Measurements from ENCODE around the gene OGG1. TPM values are rescaled to one million over a fixed set of nuclear protein-coding genes. Genes with fewer than 3 reads are reported as not detected.

The OGG1 gene
- total and polyA plus RNA-seq, 4 donors = 15.7 to 32.6 (median 25.9) TPM

DNA sequence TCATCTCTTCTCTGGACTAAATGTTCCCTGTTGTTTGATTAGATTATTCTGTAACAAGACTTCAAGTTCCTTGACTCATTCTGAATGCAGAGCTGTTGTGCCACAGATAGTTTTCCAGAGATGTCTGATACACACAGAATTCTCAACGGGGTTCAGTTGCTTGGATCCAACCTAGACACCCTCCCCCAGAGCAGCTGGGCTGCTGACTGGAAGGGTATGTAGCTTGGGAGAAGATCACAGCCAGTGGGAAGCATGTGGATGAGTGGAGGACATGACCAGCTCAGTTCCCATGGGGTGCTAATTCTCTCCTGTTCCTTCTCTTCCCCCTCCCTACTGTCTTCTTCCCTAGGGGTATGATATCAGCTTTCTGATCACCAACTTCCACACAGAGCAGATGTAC, 53.7 kb downstream of the OGG1 start:
- H3K4me1 ChIP-seq (ENCODE audit: control insufficient read depth in 1 of 2, insufficient read depth in 2 of 2, low read length in 2 of 2) = no peaks in the 10 kb centered on the region
- peaks cover 25 to 29% of the 10 kb centered on the region in 2 donors for H3K36me3 ChIP-seq (ENCODE audit: control insufficient read depth in 1 of 2, insufficient read depth in 2 of 2, low read length in 1 of 2)
- ATAC-seq (ENCODE audit: low FRiP score) (no peak), DNase-seq (peak in 1 of 2 donors; percentile 21)
- no peak overlapping the region for H3K4me3 ChIP-seq (ENCODE audit: low read length in 2 of 2)
- no peaks in the 10 kb centered on the region for H3K9me3 ChIP-seq (ENCODE audit: control insufficient read depth, low read length)
- WGBS, 2 donors = 87 to 92% methylated on average over 1 of the region's 1 CpG
- no peak overlapping the region for H3K27ac ChIP-seq (ENCODE audit: low read depth in 1 of 2, low read length in 2 of 2)
- intact Hi-C loops (cut with DNase I) = no loop called here
- no peaks in the 10 kb centered on the region for H3K27me3 ChIP-seq (ENCODE audit: control insufficient read depth in 1 of 2, insufficient read depth in 2 of 2, low read length in 1 of 2)

DNA sequence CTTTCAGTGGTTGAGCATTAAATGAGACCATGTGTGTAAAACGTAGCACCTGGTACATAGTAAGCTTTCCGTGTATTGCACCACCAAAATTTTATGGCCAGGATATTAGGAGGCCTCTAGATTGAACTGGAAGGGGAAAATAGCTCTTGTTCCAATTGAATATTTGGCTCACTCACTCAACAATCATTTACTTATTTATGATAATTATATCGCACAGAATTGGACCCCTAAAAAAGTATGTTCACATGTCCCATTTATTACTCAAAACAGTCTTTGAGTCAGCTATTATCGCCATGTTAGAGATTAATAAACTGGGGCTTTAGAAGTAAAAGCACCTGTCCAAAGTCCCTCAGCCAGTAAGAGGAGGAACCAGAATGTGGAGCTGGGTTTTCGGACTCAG, 55.2 kb downstream of the OGG1 start:
- WGBS, 2 donors = 84 to 85% methylated on average over 5 of the region's 5 CpGs
- H3K27me3 ChIP-seq (ENCODE audit: control insufficient read depth in 1 of 2, insufficient read depth in 2 of 2, low read length in 1 of 2) = no peaks in the 10 kb centered on the region
- no peak for ATAC-seq (ENCODE audit: low FRiP score)
- H3K36me3 ChIP-seq (ENCODE audit: control insufficient read depth in 1 of 2, insufficient read depth in 2 of 2, low read length in 1 of 2) = peaks cover 20 to 26% of the 10 kb centered on the region in 2 donors
- H3K4me3 ChIP-seq (ENCODE audit: low read length in 2 of 2) = no peak overlapping the region
- no peaks in the 10 kb centered on the region for H3K4me1 ChIP-seq (ENCODE audit: control insufficient read depth in 1 of 2, insufficient read depth in 2 of 2, low read length in 2 of 2)
- no peak for DNase-seq
- intact Hi-C loops (cut with DNase I) = no loop called here
- no peaks in the 10 kb centered on the region for H3K9me3 ChIP-seq (ENCODE audit: control insufficient read depth, low read length)
- H3K27ac ChIP-seq (ENCODE audit: low read depth in 1 of 2, low read length in 2 of 2) = no peak overlapping the region

DNA sequence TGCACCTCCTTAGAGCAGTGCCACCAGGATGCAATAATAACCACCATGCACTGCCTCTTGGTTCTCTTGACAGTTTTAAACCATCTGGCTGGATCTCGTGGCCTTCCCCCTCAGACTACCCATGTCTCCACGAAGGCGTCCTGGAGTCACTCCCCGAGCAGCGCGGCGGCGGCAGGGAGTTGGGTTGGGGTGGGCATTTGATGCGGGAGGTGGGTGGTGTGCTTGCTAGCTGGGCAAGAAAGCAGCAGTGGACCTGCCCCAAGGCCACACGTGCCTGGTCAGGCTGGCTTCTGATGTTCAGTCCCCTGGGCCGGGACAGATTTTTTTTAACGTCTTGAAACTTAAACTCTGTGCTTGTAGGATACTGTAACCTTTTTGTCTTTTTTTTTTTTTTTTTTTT, 56.4 kb downstream of the OGG1 start:
- no peak overlapping the region for H3K27ac ChIP-seq (ENCODE audit: low read depth in 1 of 2, low read length in 2 of 2)
- H3K4me3 ChIP-seq (ENCODE audit: low read length in 2 of 2) = no peak overlapping the region
- no peaks in the 10 kb centered on the region for H3K27me3 ChIP-seq (ENCODE audit: control insufficient read depth in 1 of 2, insufficient read depth in 2 of 2, low read length in 1 of 2)
- no peak for ATAC-seq (ENCODE audit: low FRiP score)
- H3K4me1 ChIP-seq (ENCODE audit: control insufficient read depth in 1 of 2, insufficient read depth in 2 of 2, low read length in 2 of 2) = no peaks in the 10 kb centered on the region
- no peaks in the 10 kb centered on the region for H3K9me3 ChIP-seq (ENCODE audit: control insufficient read depth, low read length)
- DNase-seq = peak in 1 of 2 donors; percentile 74
- whole genome bisulfite sequencing, 2 donors = 86 to 87% methylated on average over 12 of the region's 12 CpGs
- intact Hi-C loops (cut with DNase I) = no loop called here
- peaks cover 20 to 24% of the 10 kb centered on the region in 2 donors for H3K36me3 ChIP-seq (ENCODE audit: control insufficient read depth in 1 of 2, insufficient read depth in 2 of 2, low read length in 1 of 2)

Other genes starting within 250 kb of the OGG1 start
- not detected for gene LHFPL4, start 196.1 kb upstream of the OGG1 start, total RNA-seq
- under 1 TPM in 1 of 2 donors, not detected in 1; 0.03 TPM for gene LHFPL4, start 196.1 kb upstream of the OGG1 start, polyA plus RNA-seq
- gene MTMR14, start 100.4 kb upstream of the OGG1 start, total RNA-seq = 10 to 100 TPM; 28.2 to 34.0 TPM
- 10 to 100 TPM; 12.0 to 34.8 TPM for gene MTMR14, start 100.4 kb upstream of the OGG1 start, polyA plus RNA-seq
- gene CPNE9, start 46.1 kb upstream of the OGG1 start, total RNA-seq = not detected
- gene CPNE9, start 46.1 kb upstream of the OGG1 start, polyA plus RNA-seq = not detected
- 10 to 100 TPM; 16.6 to 17.6 TPM for gene BRPF1, start 18.2 kb upstream of the OGG1 start, total RNA-seq
- 1 to 10 TPM; 4.1 to 6.6 TPM for gene BRPF1, start 18.2 kb upstream of the OGG1 start, polyA plus RNA-seq
- 10 to 100 TPM; 31.4 to 40.2 TPM for gene CAMK1, start 20.0 kb downstream of the OGG1 start, total RNA-seq
- 10 to 100 TPM; 24.7 to 58.0 TPM for gene CAMK1, start 20.0 kb downstream of the OGG1 start, polyA plus RNA-seq
- gene TADA3, start 42.5 kb downstream of the OGG1 start, total RNA-seq = 10 to 100 TPM; 44.9 to 48.3 TPM
- 10 to 100 TPM; 50.4 to 52.0 TPM for gene TADA3, start 42.5 kb downstream of the OGG1 start, polyA plus RNA-seq
- 100 to 1,000 TPM; 126 to 165 TPM for gene ARPC4, start 43.1 kb downstream of the OGG1 start, total RNA-seq
- gene ARPC4, start 43.1 kb downstream of the OGG1 start, polyA plus RNA-seq = 100 to 1,000 TPM in 1 of 2 donors, 10 to 100 TPM in 1; 98.4 to 165 TPM
- 100 to 1,000 TPM in 1 of 2 donors, 10 to 100 TPM in 1; 40.3 to 108 TPM for gene TTLL3, start 60.3 kb downstream of the OGG1 start, total RNA-seq
- gene TTLL3, start 60.3 kb downstream of the OGG1 start, polyA plus RNA-seq = 100 to 1,000 TPM in 1 of 2 donors, 10 to 100 TPM in 1; 12.3 to 120 TPM
- 10 to 100 TPM; 19.8 to 28.5 TPM for gene RPUSD3, start 94.1 kb downstream of the OGG1 start, total RNA-seq
- 10 to 100 TPM; 17.2 to 27.8 TPM for gene RPUSD3, start 94.1 kb downstream of the OGG1 start, polyA plus RNA-seq
- gene CIDEC, start 130.3 kb downstream of the OGG1 start, total RNA-seq = under 1 TPM in 1 of 2 donors, not detected in 1; 0.87 TPM
- 10 to 100 TPM in 1 of 2 donors, 1 to 10 TPM in 1; 1.1 to 75.3 TPM for gene CIDEC, start 130.3 kb downstream of the OGG1 start, polyA plus RNA-seq
- 10 to 100 TPM; 19.8 to 22.7 TPM for gene JAGN1, start 140.7 kb downstream of the OGG1 start, total RNA-seq
- 10 to 100 TPM; 26.0 to 34.1 TPM for gene JAGN1, start 140.7 kb downstream of the OGG1 start, polyA plus RNA-seq
- gene IL17RE, start 152.9 kb downstream of the OGG1 start, total RNA-seq = 10 to 100 TPM; 11.0 to 13.7 TPM
- 10 to 100 TPM in 1 of 2 donors, 1 to 10 TPM in 1; 7.0 to 14.5 TPM for gene IL17RE, start 152.9 kb downstream of the OGG1 start, polyA plus RNA-seq
- gene IL17RC, start 167.1 kb downstream of the OGG1 start, total RNA-seq = 10 to 100 TPM; 25.6 to 33.8 TPM
- gene IL17RC, start 167.1 kb downstream of the OGG1 start, polyA plus RNA-seq = 100 to 1,000 TPM in 1 of 2 donors, 1 to 10 TPM in 1; 8.6 to 108 TPM
- 10 to 100 TPM; 30.8 to 44.3 TPM for gene CRELD1, start 183.9 kb downstream of the OGG1 start, total RNA-seq
- 10 to 100 TPM; 35.7 to 36.2 TPM for gene CRELD1, start 183.9 kb downstream of the OGG1 start, polyA plus RNA-seq
- gene PRRT3, start 202.5 kb downstream of the OGG1 start, total RNA-seq = 1 to 10 TPM; 1.7 to 2.1 TPM
- 1 to 10 TPM in 1 of 2 donors, under 1 TPM in 1; 0.25 to 2.4 TPM for gene PRRT3, start 202.5 kb downstream of the OGG1 start, polyA plus RNA-seq
- gene EMC3, start 236.9 kb downstream of the OGG1 start, total RNA-seq = 10 to 100 TPM; 47.8 to 48.8 TPM
- gene EMC3, start 236.9 kb downstream of the OGG1 start, polyA plus RNA-seq = 10 to 100 TPM; 26.3 to 55.8 TPM

Measured in aorta (tissue), 5 donors.